AG08395 (cell line): ENCODE measurements around the gene CAMSAP1.
"Not testable (repeated sequence)": the region's sequence is repeated elsewhere in the genome, so short reads cannot be mapped to it uniquely, and the experiment has no call there.

Source experiments
- DNase-seq: peaks from one replicate; pipeline ENCODE4 v3.0.0; 2012; ENCODE audit warnings: mixed read lengths, low spot score

CAMSAP1 gene

GRCh38 chr9:135920256-135920930 lies 13.0 kb upstream of the CAMSAP1 start:
- no peak for DNase-seq

GRCh38 chr9:135919318-135919890 lies 12.1 kb upstream of the CAMSAP1 start:
- DNase-seq: no peak

GRCh38 chr9:135916227-135916626 lies 8.9 kb upstream of the CAMSAP1 start:
- not testable (repeated sequence) for DNase-seq

GRCh38 chr9:135914921-135915320 lies 7.6 kb upstream of the CAMSAP1 start:
- DNase-seq: no peak

- not testable (repeated sequence) for DNase-seq
These were observed 3.9 kb upstream of the CAMSAP1 start for GRCh38 chr9:135911233-135911632.

GRCh38 chr9:135910757-135911156 lies 3.4 kb upstream of the CAMSAP1 start:
- no peak for DNase-seq

GRCh38 chr9:135910216-135910615 lies 2.9 kb upstream of the CAMSAP1 start:
- DNase-seq: no peak

- DNase-seq: no peak
These were observed 2.0 kb upstream of the CAMSAP1 start for GRCh38 chr9:135909371-135909770.

GRCh38 chr9:135908754-135909204 lies 1.4 kb upstream of the CAMSAP1 start:
- no peak for DNase-seq

GRCh38 chr9:135908093-135908753 lies 877 bp upstream of the CAMSAP1 start:
- no peak for DNase-seq

- peak; percentile 24 for DNase-seq
These were observed 328 bp downstream of the CAMSAP1 start for GRCh38 chr9:135907006-135907430.

GRCh38 chr9:135906291-135907005 lies 898 bp downstream of the CAMSAP1 start:
- DNase-seq: no peak

- DNase-seq: no peak
These were observed 1.7 kb downstream of the CAMSAP1 start for GRCh38 chr9:135905380-135906258.

- DNase-seq: no peak
These were observed 3.4 kb downstream of the CAMSAP1 start for GRCh38 chr9:135903786-135904520.

GRCh38 chr9:135903358-135903656 lies 4.0 kb downstream of the CAMSAP1 start:
- DNase-seq: no peak

- no peak for DNase-seq
These were observed 4.5 kb downstream of the CAMSAP1 start for GRCh38 chr9:135902655-135903357.

GRCh38 chr9:135901826-135902225 lies 5.5 kb downstream of the CAMSAP1 start:
- no peak for DNase-seq

- DNase-seq: no peak
These were observed 6.2 kb downstream of the CAMSAP1 start for GRCh38 chr9:135901031-135901758.

GRCh38 chr9:135898634-135899407 lies 8.5 kb downstream of the CAMSAP1 start:
- peak; percentile 65 for DNase-seq
